ENCODE measurements around the gene SLC22A4. TPM values are rescaled to one million over a fixed set of nuclear protein-coding genes. Genes with fewer than 3 reads are reported as not detected.

The SLC22A4 gene
- total RNA-seq, 1 donor from 2014 or later: 0.48 TPM

- no peak for TF ChIP-seq CTCF (IDR thresholded peaks at IDR 0.05; ENCODE audit: unreplicated experiment)
- no peak overlapping the region for H3K27ac Mint-ChIP-seq
- peaks cover 12% of the 10 kb centered on the region for H3K4me1 Mint-ChIP-seq (ENCODE audit: low read depth)
- no peak for DNase-seq (ENCODE audit: low spot score, unreplicated experiment)
- no peaks in the 10 kb centered on the region for H3K9me3 Mint-ChIP-seq (ENCODE audit: low read depth)
- no peaks in the 10 kb centered on the region for H3K27me3 Mint-ChIP-seq
- no peak overlapping the region for H3K4me3 Mint-ChIP-seq (ENCODE audit: low read depth)
- peaks cover 4% of the 10 kb centered on the region for H3K36me3 Mint-ChIP-seq (ENCODE audit: insufficient read depth)
These were observed 87.4 kb downstream of the SLC22A4 start for GRCh38 chr5:132381614-132382013.

DNA sequence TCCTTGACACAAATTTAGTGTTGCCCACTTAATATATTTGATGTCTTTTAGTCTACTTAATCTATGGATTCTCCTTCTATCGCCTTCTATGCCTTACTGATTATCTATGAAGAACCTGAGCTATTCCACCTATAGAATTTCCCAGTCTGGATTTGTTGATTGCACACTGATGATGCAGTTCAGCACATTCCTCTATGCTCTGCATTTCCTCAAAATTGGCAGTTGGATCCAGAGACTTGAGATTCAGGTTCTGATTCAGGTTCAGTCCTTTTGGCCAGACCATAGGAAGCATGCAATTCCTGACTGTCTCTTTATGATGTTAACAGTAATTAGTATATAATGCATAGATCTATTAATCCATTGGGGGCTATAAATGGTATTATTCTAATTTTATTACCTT, 89.1 kb downstream of the SLC22A4 start:
- no peaks in the 10 kb centered on the region for H3K9me3 Mint-ChIP-seq (ENCODE audit: low read depth)
- peaks cover 4% of the 10 kb centered on the region for H3K36me3 Mint-ChIP-seq (ENCODE audit: insufficient read depth)
- H3K4me1 Mint-ChIP-seq (ENCODE audit: low read depth): peaks cover 28% of the 10 kb centered on the region
- no peak overlapping the region for H3K4me3 Mint-ChIP-seq (ENCODE audit: low read depth)
- H3K27ac Mint-ChIP-seq: no peak overlapping the region
- no peaks in the 10 kb centered on the region for H3K27me3 Mint-ChIP-seq
- no peak for TF ChIP-seq CTCF (IDR thresholded peaks at IDR 0.05; ENCODE audit: unreplicated experiment)
- DNase-seq (ENCODE audit: low spot score, unreplicated experiment): no peak

DNA sequence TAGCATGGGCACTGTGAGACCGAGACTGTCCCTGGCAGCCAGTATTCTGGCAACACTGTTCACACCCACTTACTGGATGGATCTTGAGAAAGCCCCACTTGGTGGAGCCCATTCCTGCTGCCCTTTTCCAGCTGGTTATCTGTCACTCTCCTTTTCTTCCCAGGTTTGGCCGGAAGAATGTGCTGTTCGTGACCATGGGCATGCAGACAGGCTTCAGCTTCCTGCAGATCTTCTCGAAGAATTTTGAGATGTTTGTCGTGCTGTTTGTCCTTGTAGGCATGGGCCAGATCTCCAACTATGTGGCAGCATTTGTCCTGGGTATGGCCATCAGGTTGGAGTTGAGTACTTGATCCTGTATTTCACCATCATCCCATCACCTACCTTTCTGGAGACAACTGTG, 89.8 kb downstream of the SLC22A4 start:
- Mint-ChIP-seq H3K4me1 (ENCODE audit: low read depth) (peaks cover 36% of the 10 kb centered on the region), H3K4me3 (ENCODE audit: low read depth) (no peak overlapping the region), H3K27ac (no peak overlapping the region), H3K36me3 (ENCODE audit: insufficient read depth) (peaks cover 4% of the 10 kb centered on the region), H3K27me3 (no peaks in the 10 kb centered on the region), H3K9me3 (ENCODE audit: low read depth) (no peaks in the 10 kb centered on the region)
- no peak for DNase-seq (ENCODE audit: low spot score, unreplicated experiment)
- no peak for TF ChIP-seq CTCF (IDR thresholded peaks at IDR 0.05; ENCODE audit: unreplicated experiment)

- Mint-ChIP-seq H3K27ac (no peak overlapping the region), H3K36me3 (ENCODE audit: insufficient read depth) (peaks cover 4% of the 10 kb centered on the region), H3K4me1 (ENCODE audit: low read depth) (peaks cover 40% of the 10 kb centered on the region), H3K27me3 (no peaks in the 10 kb centered on the region), H3K9me3 (ENCODE audit: low read depth) (no peaks in the 10 kb centered on the region), H3K4me3 (ENCODE audit: low read depth) (no peak overlapping the region)
- DNase-seq (ENCODE audit: low spot score, unreplicated experiment): no peak
- TF ChIP-seq CTCF (IDR thresholded peaks at IDR 0.05; ENCODE audit: unreplicated experiment): no peak
These were observed 90.4 kb downstream of the SLC22A4 start for GRCh38 chr5:132384506-132385050.

- Mint-ChIP-seq H3K27me3 (no peaks in the 10 kb centered on the region), H3K4me3 (ENCODE audit: low read depth) (no peak overlapping the region), H3K36me3 (ENCODE audit: insufficient read depth) (peaks cover 1% of the 10 kb centered on the region), H3K9me3 (ENCODE audit: low read depth) (no peaks in the 10 kb centered on the region), H3K4me1 (ENCODE audit: low read depth) (peaks cover 40% of the 10 kb centered on the region), H3K27ac (peak overlapping the region; percentile 43)
- TF ChIP-seq CTCF (IDR thresholded peaks at IDR 0.05; ENCODE audit: unreplicated experiment): peak; percentile 56
- DNase-seq (ENCODE audit: low spot score, unreplicated experiment): no peak
These were observed 91.3 kb downstream of the SLC22A4 start for GRCh38 chr5:132385326-132386105.

Data from progenitor cell of endocrine pancreas (in vitro differentiated cells).